Measurements from ENCODE around the gene PTCD1.

The PTCD1 gene

DNA sequence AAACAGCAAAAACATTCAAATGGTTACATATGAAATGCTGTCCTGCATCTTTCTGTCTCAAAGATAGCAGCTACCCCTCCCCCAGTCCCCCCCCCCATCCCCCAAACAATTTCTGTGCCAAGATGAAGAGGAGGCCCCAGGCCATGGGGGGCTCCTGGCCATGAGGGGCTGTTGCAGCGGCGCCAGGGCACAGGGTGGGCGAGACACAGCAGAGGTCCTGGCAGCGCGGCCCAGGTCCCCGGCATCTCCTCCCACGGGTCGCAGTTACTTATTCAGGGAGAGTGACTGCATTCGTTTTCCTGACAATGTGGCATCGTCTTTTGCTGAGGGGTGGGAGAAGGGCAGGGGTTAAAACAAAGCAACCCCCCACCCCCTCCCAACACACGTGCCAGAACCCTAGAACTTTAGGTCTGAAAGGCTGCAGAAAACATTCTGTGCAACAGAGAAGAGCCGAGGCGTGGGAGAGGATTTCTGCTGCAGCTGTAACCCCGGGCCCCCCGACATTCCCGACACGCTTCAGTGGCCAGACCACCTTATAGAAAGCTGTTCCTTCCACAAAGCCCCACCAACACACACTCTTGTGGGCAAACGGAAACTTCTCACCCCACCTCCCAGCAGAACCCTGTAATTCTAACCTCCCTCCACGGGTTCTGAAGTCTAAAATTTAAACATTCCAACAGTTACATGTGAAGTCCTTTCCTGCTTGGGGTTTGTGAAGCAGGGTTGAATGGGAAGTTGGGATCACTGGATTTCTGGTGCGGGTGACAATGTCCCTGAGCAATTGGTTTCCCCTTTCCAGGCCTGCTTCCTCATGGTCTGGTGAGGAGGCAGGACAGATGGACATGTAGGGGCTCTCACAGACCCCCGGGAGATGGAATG lies 41.9 kb downstream of the PTCD1 start:
- TF ChIP-seq FOXM1 (IDR thresholded peaks at IDR 0.05; ENCODE audit: borderline replicate concordance) (no peak), ELF4 (IDR thresholded peaks at IDR 0.05) (no peak), TARDBP (IDR thresholded peaks at IDR 0.05) (no peak), SUZ12 (IDR thresholded peaks at IDR 0.05) (no peak), HDGF (IDR thresholded peaks at IDR 0.05; ENCODE audit: borderline replicate concordance) (no peak), CTBP1 (IDR thresholded peaks at IDR 0.05; ENCODE audit: borderline replicate concordance) (no peak), LEF1 (IDR thresholded peaks at IDR 0.05; ENCODE audit: borderline replicate concordance) (no peak), ARNT (IDR thresholded peaks at IDR 0.05) (no peak), FOXA1 (IDR thresholded peaks at IDR 0.05) (no peak), L3MBTL2 (conservative IDR thresholded peaks at IDR 0.05) (no peak), PKNOX1 (IDR thresholded peaks at IDR 0.05) (no peak), FOXK2 (IDR thresholded peaks at IDR 0.05) (no peak), NFRKB (IDR thresholded peaks at IDR 0.05) (no peak), BHLHE40 (IDR thresholded peaks at IDR 0.05; ENCODE audit: borderline replicate concordance) (no peak), SP1 (IDR thresholded peaks at IDR 0.05) (no peak), ZNF384 (IDR thresholded peaks at IDR 0.05) (no peak)
- POLR2A ChIA-PET: no interaction called here
- DNase-seq (ENCODE audit: extremely low spot score): no peak
- CTCF ChIA-PET: no interaction called here

- ChIA-PET POLR2A (no interaction called here), CTCF (no interaction called here)
- TF ChIP-seq FOXA1 (IDR thresholded peaks at IDR 0.05) (no peak), TARDBP (IDR thresholded peaks at IDR 0.05) (no peak), SUZ12 (IDR thresholded peaks at IDR 0.05) (no peak), PKNOX1 (IDR thresholded peaks at IDR 0.05) (no peak), HDGF (IDR thresholded peaks at IDR 0.05; ENCODE audit: borderline replicate concordance) (no peak), SP1 (IDR thresholded peaks at IDR 0.05) (no peak), ARNT (IDR thresholded peaks at IDR 0.05) (no peak), CTBP1 (IDR thresholded peaks at IDR 0.05; ENCODE audit: borderline replicate concordance) (no peak), FOXK2 (IDR thresholded peaks at IDR 0.05) (no peak), LEF1 (IDR thresholded peaks at IDR 0.05; ENCODE audit: borderline replicate concordance) (no peak), ZNF384 (IDR thresholded peaks at IDR 0.05) (no peak), NFRKB (IDR thresholded peaks at IDR 0.05) (no peak), L3MBTL2 (conservative IDR thresholded peaks at IDR 0.05) (no peak), FOXM1 (IDR thresholded peaks at IDR 0.05; ENCODE audit: borderline replicate concordance) (no peak)
- DNase-seq (ENCODE audit: extremely low spot score): no peak
Measured at GRCh38 chr7:99395616-99396327, 42.8 kb downstream of the PTCD1 start.

- ChIA-PET CTCF (no interaction called here), POLR2A (interaction anchor here (3.2 kb wide), 1 partner anchor 14 kb away, joined by 24 read pairs; the partner anchor contains the start of genes BUD31 and PDAP1)
Measured at GRCh38 chr7:99394188-99394502, 44.5 kb downstream of the PTCD1 start.

GRCh38 chr7:99393355-99394187 lies 45.0 kb downstream of the PTCD1 start:
- POLR2A ChIA-PET: interaction anchor here (3.2 kb wide), 1 partner anchor 14 kb away, joined by 24 read pairs; the partner anchor contains the start of genes BUD31 and PDAP1

More at GRCh38 chr7:99394188-99394502, 44.5 kb downstream of the PTCD1 start:
- TF ChIP-seq FOXA1 (IDR thresholded peaks at IDR 0.05) (no peak), FOXK2 (IDR thresholded peaks at IDR 0.05) (no peak), SP1 (IDR thresholded peaks at IDR 0.05) (no peak), HDGF (IDR thresholded peaks at IDR 0.05; ENCODE audit: borderline replicate concordance) (no peak), ZNF384 (IDR thresholded peaks at IDR 0.05) (no peak), LEF1 (IDR thresholded peaks at IDR 0.05; ENCODE audit: borderline replicate concordance) (no peak), ELF4 (IDR thresholded peaks at IDR 0.05) (no peak), L3MBTL2 (conservative IDR thresholded peaks at IDR 0.05) (no peak), TARDBP (IDR thresholded peaks at IDR 0.05) (no peak), SUZ12 (IDR thresholded peaks at IDR 0.05) (no peak), PKNOX1 (IDR thresholded peaks at IDR 0.05) (no peak), ARNT (IDR thresholded peaks at IDR 0.05) (no peak), FOXM1 (IDR thresholded peaks at IDR 0.05; ENCODE audit: borderline replicate concordance) (no peak), CTBP1 (IDR thresholded peaks at IDR 0.05; ENCODE audit: borderline replicate concordance) (no peak), BHLHE40 (IDR thresholded peaks at IDR 0.05; ENCODE audit: borderline replicate concordance) (no peak)
- no peak for DNase-seq (ENCODE audit: extremely low spot score)

More at GRCh38 chr7:99393355-99394187, 45.0 kb downstream of the PTCD1 start:
- TF ChIP-seq ELF4 (IDR thresholded peaks at IDR 0.05) (no peak), FOXK2 (IDR thresholded peaks at IDR 0.05) (no peak), L3MBTL2 (conservative IDR thresholded peaks at IDR 0.05) (no peak), HDGF (IDR thresholded peaks at IDR 0.05; ENCODE audit: borderline replicate concordance) (no peak), ARNT (IDR thresholded peaks at IDR 0.05) (no peak), CTBP1 (IDR thresholded peaks at IDR 0.05; ENCODE audit: borderline replicate concordance) (no peak), PKNOX1 (IDR thresholded peaks at IDR 0.05) (no peak), BHLHE40 (IDR thresholded peaks at IDR 0.05; ENCODE audit: borderline replicate concordance) (no peak), SUZ12 (IDR thresholded peaks at IDR 0.05) (no peak), TARDBP (IDR thresholded peaks at IDR 0.05) (no peak), SP1 (IDR thresholded peaks at IDR 0.05) (no peak), LEF1 (IDR thresholded peaks at IDR 0.05; ENCODE audit: borderline replicate concordance) (no peak), ZNF384 (IDR thresholded peaks at IDR 0.05) (no peak), FOXA1 (IDR thresholded peaks at IDR 0.05) (no peak), FOXM1 (IDR thresholded peaks at IDR 0.05; ENCODE audit: borderline replicate concordance) (no peak), NFRKB (IDR thresholded peaks at IDR 0.05) (no peak)
- DNase-seq (ENCODE audit: extremely low spot score): no peak
- CTCF ChIA-PET: no interaction called here
